Gastrocnemius medialis (tissue), 4 donors: ENCODE measurements around the gene NUDT22.
A peak's percentile ranks its signal among the peaks of the same experiment; 100 is the strongest.

Experiments
- CTCF ChIP-seq, 5 experiments: fragments of 450-650 bp in 3 of 5; fragments of 200-600 bp in 2 of 5; sonication (generic) in 2 of 5; IDR thresholded peaks in 4 of 5; conservative IDR thresholded peaks in 1 of 5; 1 replicate in 4 of 5; 2 replicates in 1 of 5; pipeline ENCODE4 v1.5.1; 2016 to 2019; ENCODE audit warnings: antibody characterized with exemption in 5 of 5, mild to moderate bottlenecking in 3 of 5, moderate library complexity in 3 of 5
- POLR2A ChIP-seq, 2 donors: fragments of 450-650 bp; IDR thresholded peaks; one replicate each; pipeline ENCODE4 v1.6.1; 2017; ENCODE audit warnings: antibody characterized with exemption in 2 of 2, mild to moderate bottlenecking in 2 of 2, moderate library complexity in 2 of 2

- no peak for TF ChIP-seq CTCF (IDR thresholded peaks at IDR 0.05 in 4 of 5, conservative IDR thresholded peaks at IDR 0.05 in 1 of 5)
- TF ChIP-seq POLR2A (IDR thresholded peaks at IDR 0.05) = peak in 1 of 2 donors; percentile 39
Observed at GRCh38 chr11:64251753-64252002, 25.6 kb downstream of the NUDT22 start.
